Upper lobe of left lung (tissue), 6 donors: ENCODE results near the gene PLD5. TPM values are rescaled to one million over a fixed set of nuclear protein-coding genes. Genes with fewer than 3 reads are reported as not detected.

Experiments used
- ATAC-seq, 2 donors: fragments of 200-7000 bp; cut with Tn5 transposase; one replicate each; pipeline ENCODE4 v1.9.1; 2022; ENCODE audit warnings: mild to moderate bottlenecking in 2 of 2, moderate library complexity in 2 of 2; ENCODE audit not compliant: low FRiP score in 2 of 2
- DNase-seq, 2 donors: peaks; one replicate each; pipeline ENCODE4 v3.0.0-alpha.2; 2019 to 2020
- H3K27ac ChIP-seq, 4 donors: fragments of 200-600 bp; sonication (generic); one replicate each; pipeline ENCODE4 v1.5.1; 2016 to 2019
- H3K27me3 ChIP-seq, 4 donors: fragments of 200-600 bp; sonication (generic); one replicate each; pipeline ENCODE4 v1.5.1; 2017 to 2019
- H3K36me3 ChIP-seq, 4 donors: fragments of 200-600 bp; sonication (generic); one replicate each; pipeline ENCODE4 v1.5.1; 2016 to 2019
- H3K4me1 ChIP-seq, 4 donors: fragments of 200-600 bp; sonication (generic); one replicate each; pipeline ENCODE4 v1.5.1; 2018 to 2019
- H3K4me3 ChIP-seq, 4 donors: fragments of 200-600 bp; sonication (generic); one replicate each; pipeline ENCODE4 v1.5.1; 2017 to 2019; ENCODE audit warnings: mild to moderate bottlenecking in 2 of 4, moderate library complexity in 1 of 4
- H3K9me3 ChIP-seq, 4 donors: fragments of 200-600 bp; sonication (generic); one replicate each; pipeline ENCODE4 v1.5.1; 2018 to 2019
- EP300 ChIP-seq, 4 donors: sonication (generic); formaldehyde crosslinking; IDR thresholded peaks; one replicate each; pipeline ENCODE4 v1.5.1; 2017; ENCODE audit warnings: antibody characterized with exemption in 4 of 4, control low read depth in 2 of 4
- POLR2A ChIP-seq, 4 donors: fragments of 450-650 bp; IDR thresholded peaks; one replicate each; pipeline ENCODE4 v1.5.1; 2016 to 2017; ENCODE audit warnings: antibody characterized with exemption in 4 of 4, mild to moderate bottlenecking in 2 of 4
- POLR2AphosphoS5 ChIP-seq, 2 donors: sonication (generic); formaldehyde crosslinking; IDR thresholded peaks; one replicate each; pipeline ENCODE4 v1.5.1; 2017; ENCODE audit warnings: antibody characterized with exemption in 2 of 2
- WGBS, 2 donors: methylation state at CpG; one replicate each; pipeline ENCODE4 v1.1.5; 2017 to 2018; 5-methylcytosine and 5-hydroxymethylcytosine counted together
- total RNA-seq, 6 donors: library from RNA; depleted of rRNA in 4 of 6; stranded (reverse); fragments of >200 nt in 4 of 6; gene quantifications; one replicate each; pipeline versions ENCODE4 v1.1.0 to v1.2.1, GENCODE V29; 2016 to 2021
- TF ChIP-seq, protein P1 (sequence below), 6 experiments: fragments of 450-650 bp in 4 of 6; fragments of 200-600 bp in 2 of 6; sonication (generic) in 2 of 6; IDR thresholded peaks; one replicate each; pipeline ENCODE4 v1.5.1; 2016 to 2019; ENCODE audit warnings: antibody characterized with exemption in 6 of 6
- donor health status: DM: no; HTN: no; CAD: no; lungs with moderate emphysema.
- donor health status: DM: no; HTN: yes; CAD: no; lungs with severe emphysema.

PLD5 gene
- total RNA-seq, 6 donors from 2014 or later, result under 0.01 to 1.9 (median 0.67) TPM

DNA sequence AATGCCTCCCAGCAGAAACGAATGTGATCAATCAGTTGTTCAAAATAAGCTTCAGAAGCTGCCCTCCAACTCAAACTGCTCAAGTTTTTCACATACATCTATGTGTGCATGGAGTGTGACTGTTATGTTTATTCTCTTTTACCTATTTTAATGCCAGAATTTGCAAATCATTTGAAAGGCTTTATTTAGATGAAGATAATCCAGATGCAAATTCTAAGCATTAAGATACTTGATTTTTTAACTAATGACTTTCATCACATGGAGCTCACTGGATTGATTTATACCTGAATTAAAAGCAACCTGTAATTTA is 69.5 kb downstream of the PLD5 start:
- no peak for ATAC-seq
- no peaks in the 10 kb centered on the region for H3K36me3 ChIP-seq
- no peaks in the 10 kb centered on the region for H3K27me3 ChIP-seq
- H3K27ac ChIP-seq, result no peak overlapping the region
- no peaks in the 10 kb centered on the region for H3K9me3 ChIP-seq
- WGBS, 2 donors, result 0% methylated on average over 1 of the region's 1 CpG
- DNase-seq, result no peak
- no peaks in the 10 kb centered on the region for H3K4me1 ChIP-seq
- TF ChIP-seq POLR2AphosphoS5 (IDR thresholded peaks at IDR 0.05) (no peak), EP300 (IDR thresholded peaks at IDR 0.05) (no peak), POLR2A (IDR thresholded peaks at IDR 0.05) (no peak)
- TF ChIP-seq, protein P1, sequence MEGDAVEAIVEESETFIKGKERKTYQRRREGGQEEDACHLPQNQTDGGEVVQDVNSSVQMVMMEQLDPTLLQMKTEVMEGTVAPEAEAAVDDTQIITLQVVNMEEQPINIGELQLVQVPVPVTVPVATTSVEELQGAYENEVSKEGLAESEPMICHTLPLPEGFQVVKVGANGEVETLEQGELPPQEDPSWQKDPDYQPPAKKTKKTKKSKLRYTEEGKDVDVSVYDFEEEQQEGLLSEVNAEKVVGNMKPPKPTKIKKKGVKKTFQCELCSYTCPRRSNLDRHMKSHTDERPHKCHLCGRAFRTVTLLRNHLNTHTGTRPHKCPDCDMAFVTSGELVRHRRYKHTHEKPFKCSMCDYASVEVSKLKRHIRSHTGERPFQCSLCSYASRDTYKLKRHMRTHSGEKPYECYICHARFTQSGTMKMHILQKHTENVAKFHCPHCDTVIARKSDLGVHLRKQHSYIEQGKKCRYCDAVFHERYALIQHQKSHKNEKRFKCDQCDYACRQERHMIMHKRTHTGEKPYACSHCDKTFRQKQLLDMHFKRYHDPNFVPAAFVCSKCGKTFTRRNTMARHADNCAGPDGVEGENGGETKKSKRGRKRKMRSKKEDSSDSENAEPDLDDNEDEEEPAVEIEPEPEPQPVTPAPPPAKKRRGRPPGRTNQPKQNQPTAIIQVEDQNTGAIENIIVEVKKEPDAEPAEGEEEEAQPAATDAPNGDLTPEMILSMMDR (IDR thresholded peaks at IDR 0.05), result no peak
- no peak overlapping the region for H3K4me3 ChIP-seq

DNA sequence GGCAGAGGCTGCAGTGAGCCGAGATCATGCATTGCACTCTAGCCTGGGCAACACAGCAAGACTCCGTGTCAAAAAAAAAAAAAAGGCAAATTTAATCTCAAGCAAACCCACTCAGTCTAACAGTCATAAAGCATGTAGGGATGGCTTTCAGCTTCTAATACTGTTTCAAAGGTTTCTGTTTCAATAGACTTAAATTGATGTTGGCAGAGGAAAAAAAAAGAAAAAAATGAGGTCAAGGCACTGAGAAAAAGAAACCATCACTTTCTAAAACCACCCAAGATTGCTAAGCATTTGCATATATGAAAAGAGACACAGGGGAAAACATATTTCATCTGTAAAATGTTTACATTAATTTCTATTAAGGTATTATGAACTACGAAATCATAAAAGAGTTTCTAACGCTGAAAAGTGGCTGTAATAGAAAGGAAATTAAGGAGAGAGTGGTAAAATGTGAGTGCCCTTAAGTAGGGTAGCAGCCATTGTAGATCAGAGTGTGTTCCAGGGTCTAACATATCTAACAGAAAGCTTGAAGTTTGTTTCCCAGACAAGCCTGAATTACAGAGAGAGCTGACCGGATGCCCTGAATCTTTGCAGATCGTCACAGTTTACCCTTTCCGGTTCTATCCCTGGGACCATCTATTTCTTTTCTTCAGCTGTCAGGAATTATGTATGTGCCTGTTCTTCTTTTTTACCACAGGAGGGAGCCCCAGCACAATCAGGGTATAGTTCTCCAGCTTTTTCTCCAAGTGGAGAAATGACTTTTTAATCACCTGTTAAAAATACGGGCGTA is 70.0 kb downstream of the PLD5 start:
- no peak overlapping the region for H3K4me3 ChIP-seq
- WGBS, 2 donors, result 32% methylated on average over 9 of the region's 9 CpGs
- H3K27me3 ChIP-seq, result no peaks in the 10 kb centered on the region
- no peaks in the 10 kb centered on the region for H3K4me1 ChIP-seq
- H3K36me3 ChIP-seq, result no peaks in the 10 kb centered on the region
- TF ChIP-seq EP300 (IDR thresholded peaks at IDR 0.05) (no peak), POLR2A (IDR thresholded peaks at IDR 0.05) (no peak), POLR2AphosphoS5 (IDR thresholded peaks at IDR 0.05) (no peak)
- TF ChIP-seq, protein P1 (IDR thresholded peaks at IDR 0.05), result peak in 5 of 6 experiments; percentile 15 to 46 (median 31)
- peak in 1 of 2 donors; percentile 48 for ATAC-seq
- H3K27ac ChIP-seq, result no peak overlapping the region
- DNase-seq, result no peak
- no peaks in the 10 kb centered on the region for H3K9me3 ChIP-seq

DNA sequence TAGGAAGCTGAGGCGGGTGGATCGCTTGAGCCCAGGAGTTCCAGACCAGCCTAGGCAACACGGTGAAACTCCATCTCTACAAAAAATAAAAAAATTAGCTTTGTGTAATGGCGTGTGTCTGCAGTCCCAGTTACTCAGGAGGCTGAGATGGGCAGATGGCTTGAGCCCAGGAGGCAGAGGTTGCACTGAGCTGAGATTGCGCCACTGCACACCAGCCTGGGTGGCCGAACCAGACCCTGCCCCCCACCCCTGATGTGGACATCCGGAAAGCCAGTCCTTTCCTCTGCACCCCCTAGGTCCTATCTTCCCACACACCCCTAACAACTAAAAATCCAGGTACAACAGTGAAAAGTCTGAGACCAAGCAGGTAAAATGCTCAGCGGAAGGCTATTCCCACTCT is 71.9 kb downstream of the PLD5 start:
- no peaks in the 10 kb centered on the region for H3K36me3 ChIP-seq
- DNase-seq (peak in 1 of 2 donors; percentile 8), ATAC-seq (peak in 1 of 2 donors; percentile 54)
- H3K27me3 ChIP-seq, result no peaks in the 10 kb centered on the region
- H3K4me1 ChIP-seq, result no peaks in the 10 kb centered on the region
- H3K9me3 ChIP-seq, result no peaks in the 10 kb centered on the region
- H3K4me3 ChIP-seq, result no peak overlapping the region
- H3K27ac ChIP-seq, result no peak overlapping the region
- TF ChIP-seq, protein P1 (IDR thresholded peaks at IDR 0.05), result no peak
- TF ChIP-seq EP300 (IDR thresholded peaks at IDR 0.05) (no peak), POLR2AphosphoS5 (IDR thresholded peaks at IDR 0.05) (no peak), POLR2A (IDR thresholded peaks at IDR 0.05) (no peak)
- WGBS, 2 donors, result 76 to 88% methylated on average over 8 of the region's 8 CpGs

DNA sequence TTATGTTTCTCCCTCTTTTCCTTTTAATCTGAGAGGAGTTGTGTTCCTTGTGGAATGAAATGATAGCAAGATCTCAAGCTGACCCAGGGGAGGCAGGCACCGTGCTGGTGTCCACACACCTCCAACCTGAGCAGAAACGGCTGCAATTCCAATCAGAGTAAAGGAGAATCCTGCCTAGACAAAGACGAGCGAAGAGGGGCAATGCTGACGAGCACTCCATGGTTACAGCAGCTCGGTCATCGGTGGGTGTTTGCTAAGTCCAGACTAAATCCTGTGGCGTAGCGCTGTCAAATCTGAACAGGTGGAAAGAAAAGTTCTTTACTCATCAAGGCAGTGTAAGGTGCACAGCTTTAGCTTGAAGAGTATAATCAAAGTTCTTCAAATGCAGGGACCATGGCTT is 74.8 kb downstream of the PLD5 start:
- H3K4me3 ChIP-seq, result no peak overlapping the region
- TF ChIP-seq EP300 (IDR thresholded peaks at IDR 0.05) (no peak), POLR2A (IDR thresholded peaks at IDR 0.05) (no peak), POLR2AphosphoS5 (IDR thresholded peaks at IDR 0.05) (no peak)
- TF ChIP-seq, protein P1 (IDR thresholded peaks at IDR 0.05), result no peak
- no peaks in the 10 kb centered on the region for H3K36me3 ChIP-seq
- WGBS, 2 donors, result 64 to 67% methylated on average over 9 of the region's 9 CpGs
- H3K27ac ChIP-seq, result no peak overlapping the region
- H3K4me1 ChIP-seq, result no peaks in the 10 kb centered on the region
- H3K27me3 ChIP-seq, result no peaks in the 10 kb centered on the region
- no peaks in the 10 kb centered on the region for H3K9me3 ChIP-seq
- DNase-seq, result no peak
- ATAC-seq, result no peak
